WTC11 (cell line): Measurements from ENCODE around the gene C1QL1. TPM values are rescaled to one million over a fixed set of nuclear protein-coding genes. Genes with fewer than 3 reads are reported as not detected.

ENCODE experiments used
- ATAC-seq: fragments of 200-7000 bp; cut with Tn5 transposase; 2 replicates; pipeline ENCODE4 v1.10.0; 2021; ENCODE audit warnings: mild to moderate bottlenecking, moderate library complexity
- CTCF ChIA-PET: fragments of 300-600 bp; sonication (Branson Sonifier 250); formaldehyde crosslinking; loops from one replicate; lab custom pipeline; 2021; ENCODE audit warnings: antibody characterized with exemption; lab: Charles Lee
- POLR2A ChIA-PET: fragments of 350-600 bp; sonication (Branson Sonifier 250); formaldehyde crosslinking; loops from one replicate; lab custom pipeline; 2021; ENCODE audit warnings: antibody characterized with exemption; lab: Charles Lee
- DNase-seq: peaks from one replicate; pipeline ENCODE4 v3.0.0; 2021; ENCODE audit warnings: low spot score
- H3K27ac Mint-ChIP-seq: 2 replicates; pipeline ENCODE4 v1.8.0; 2021; ENCODE audit warnings: mixed read lengths
- H3K27me3 Mint-ChIP-seq: 2 replicates; pipeline ENCODE4 v1.8.0; 2021; ENCODE audit warnings: low read depth, mild to moderate bottlenecking, moderate library complexity, mixed read lengths
- H3K36me3 Mint-ChIP-seq: 2 replicates; pipeline ENCODE4 v1.8.0; 2021; ENCODE audit warnings: mixed read lengths
- H3K4me1 Mint-ChIP-seq: 2 replicates; pipeline ENCODE4 v1.8.0; 2022; ENCODE audit warnings: mixed read lengths
- H3K4me3 Mint-ChIP-seq: 2 replicates; pipeline ENCODE4 v1.8.0; 2021; ENCODE audit warnings: mild to moderate bottlenecking, moderate library complexity, mixed read lengths
- H3K9me3 Mint-ChIP-seq: 2 replicates; pipeline ENCODE4 v1.8.0; 2021; ENCODE audit warnings: mixed read lengths
- ARID4B ChIP-seq: sonication (generic); formaldehyde crosslinking; IDR thresholded peaks from 2 replicates; pipeline ENCODE4 v1.8.0; 2023; ENCODE audit warnings: missing genetic modification reagents, mild to moderate bottlenecking, borderline replicate concordance
- ATF2 ChIP-seq: sonication (generic); formaldehyde crosslinking; IDR thresholded peaks from 2 replicates; pipeline ENCODE4 v1.8.1; 2022; ENCODE audit warnings: low read depth, missing genetic modification reagents, borderline replicate concordance
- ATF3 ChIP-seq: sonication (generic); formaldehyde crosslinking; conservative IDR thresholded peaks from 2 replicates; pipeline ENCODE4 v1.8.1; 2022; ENCODE audit warnings: mild to moderate bottlenecking, missing genetic modification reagents
- CDX4 ChIP-seq: fragments of 250-450 bp; sonication (Bioruptor Pico); IDR thresholded peaks from 2 replicates; pipeline ENCODE4 v1.9.0; 2021; ENCODE audit warnings: moderate library complexity, mild to moderate bottlenecking, inconsistent platforms, borderline replicate concordance
- E2F1 ChIP-seq: sonication (generic); formaldehyde crosslinking; IDR thresholded peaks from 2 replicates; pipeline ENCODE4 v1.8.0; 2022; ENCODE audit warnings: mild to moderate bottlenecking, missing genetic modification reagents
- FOXP4 ChIP-seq: sonication (generic); formaldehyde crosslinking; IDR thresholded peaks from 2 replicates; pipeline ENCODE4 v1.8.0; 2022; ENCODE audit warnings: mild to moderate bottlenecking, missing genetic modification reagents
- STAT6 ChIP-seq: sonication (generic); formaldehyde crosslinking; conservative IDR thresholded peaks from 2 replicates; pipeline ENCODE4 v1.8.1; 2023; ENCODE audit warnings: mild to moderate bottlenecking, low read depth, missing genetic modification reagents, moderate library complexity
- ZNF396 ChIP-seq: fragments of 250-450 bp; sonication (Bioruptor Pico); IDR thresholded peaks from 2 replicates; pipeline ENCODE4 v1.8.0; 2021; ENCODE audit warnings: mild to moderate bottlenecking, moderate library complexity, borderline replicate concordance
- total RNA-seq: library from RNA; stranded (reverse); gene quantifications from 3 replicates; pipeline ENCODE4 v1.2.3, GENCODE V29; 2021

Gene C1QL1
- total RNA-seq, 1 experiment from 2014 or later: 13.4 TPM

- POLR2A ChIA-PET: no interaction called here
- no peak overlapping the region for H3K4me3 Mint-ChIP-seq
- H3K4me1 Mint-ChIP-seq: peaks cover 9% of the 10 kb centered on the region
- H3K36me3 Mint-ChIP-seq: no peaks in the 10 kb centered on the region
- TF ChIP-seq FOXP4 (CRISPR knock-in tag) (no peak), CDX4 (no peak), E2F1 (no peak), ARID4B (CRISPR knock-in tag) (no peak), ATF2 (CRISPR knock-in tag) (no peak), STAT6 (CRISPR knock-in tag) (no peak), ZNF396 (CRISPR knock-in tag) (no peak), ATF3 (no peak)
- CTCF ChIA-PET: interaction anchor here (1.1 to 8.2 kb wide), 5 partner anchors 9 to 192 kb away, joined by 3 to 76 read pairs (median 6); no protein-coding TSS in a partner anchor
- no peak overlapping the region for H3K27ac Mint-ChIP-seq
- DNase-seq (no peak), ATAC-seq (no peak)
- H3K9me3 Mint-ChIP-seq: no peaks in the 10 kb centered on the region
- H3K27me3 Mint-ChIP-seq: peaks cover 23% of the 10 kb centered on the region
These were observed 10.8 kb downstream of the C1QL1 start for GRCh38 chr17:44956998-44957981.
